Stimulated activated CD8-positive, alpha-beta memory T cell treated with anti-CD3 and anti-CD28 coated beads, Interleukin-12 subunit alpha, Interleukin-12 subunit beta, amount 100 ng/mL, for 1 hour (primary cell): ENCODE data around the gene N4BP3.

ENCODE experiments used
- DNase-seq: peaks from one replicate; pipeline ENCODE4 v3.0.0-alpha.2; 2020; ENCODE audit warnings: low read depth

Gene N4BP3

DNA sequence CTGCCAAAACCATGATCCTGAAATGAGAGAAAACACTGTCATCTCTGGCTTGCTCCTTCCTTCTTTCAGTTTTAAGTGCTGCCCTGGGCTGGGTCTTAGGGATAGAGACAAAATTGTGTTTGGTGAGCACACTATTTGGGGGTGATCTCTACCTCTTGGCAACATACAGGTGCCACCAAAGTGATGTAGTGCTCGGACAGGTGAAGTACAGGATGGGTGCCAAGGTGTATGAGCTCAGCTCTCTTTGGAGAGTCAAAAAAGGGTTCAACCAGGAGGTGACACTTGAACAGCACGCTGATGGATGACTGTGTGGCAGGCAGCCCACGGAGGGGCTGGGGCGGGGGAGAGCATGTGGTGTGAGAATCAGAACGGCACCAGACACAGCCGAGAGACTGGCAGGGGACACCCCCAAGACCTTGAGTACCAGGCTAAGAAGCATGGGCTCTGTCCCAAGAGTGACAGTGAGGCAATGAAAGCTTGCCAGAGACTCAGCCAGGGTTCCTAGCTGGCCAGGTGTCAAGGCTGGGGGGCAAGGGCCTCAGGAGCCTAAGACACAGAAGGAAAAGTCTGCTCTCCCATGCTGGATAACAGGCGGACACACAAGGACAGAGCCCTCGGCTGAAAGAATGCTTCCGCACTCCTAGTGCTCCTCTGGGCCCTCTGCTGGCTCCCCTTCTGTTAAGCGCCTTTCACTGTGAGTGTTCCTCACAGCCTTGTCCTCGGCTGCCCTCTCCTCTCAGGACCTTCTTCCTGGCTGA is 37.8 kb downstream of the N4BP3 start:
- no peak for DNase-seq

DNA sequence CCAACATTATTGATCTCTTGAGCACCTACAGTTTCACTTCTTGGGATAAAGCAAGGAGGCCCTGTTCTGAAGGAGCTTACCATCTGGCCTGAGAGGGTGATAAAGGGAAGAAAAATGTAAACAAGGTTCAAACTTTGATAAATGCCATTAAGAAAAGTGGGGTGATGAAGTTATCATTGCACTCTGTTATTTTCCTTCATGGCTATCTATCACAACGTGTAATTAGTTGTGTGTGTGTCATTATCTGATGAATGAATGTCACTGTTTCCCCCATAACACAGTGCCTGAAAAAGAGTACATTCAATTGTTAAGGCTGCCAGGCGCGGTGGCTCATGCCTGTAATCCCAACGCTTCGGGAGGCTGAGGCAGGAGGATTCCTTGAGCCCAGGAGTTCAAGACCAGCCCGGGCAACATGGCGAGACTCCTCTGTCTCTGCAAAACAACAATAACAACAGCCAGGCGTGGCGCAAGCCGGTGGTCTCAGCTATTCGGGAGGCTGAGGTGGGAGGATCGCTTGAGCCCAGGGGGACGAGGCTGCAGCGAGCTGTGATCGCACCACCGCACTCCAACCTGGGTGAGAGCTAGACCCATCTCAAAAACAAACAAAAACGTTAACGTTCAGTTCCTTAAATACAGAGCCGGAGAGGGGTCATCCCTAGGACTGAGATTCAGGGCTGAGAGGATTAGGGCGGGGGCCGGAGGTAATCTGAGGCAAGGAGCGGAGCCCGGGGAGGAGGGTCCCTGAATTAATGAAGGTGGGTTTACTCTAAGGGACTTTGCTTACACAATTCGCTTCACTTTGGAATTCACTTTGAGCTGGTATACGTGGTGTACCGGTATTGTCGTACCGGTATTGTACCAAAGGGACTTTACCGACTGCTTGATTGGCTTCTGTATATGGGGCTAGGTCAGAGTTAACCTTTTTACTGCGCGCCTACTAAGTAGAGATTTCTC is 39.4 kb downstream of the N4BP3 start:
- DNase-seq: no peak

DNA sequence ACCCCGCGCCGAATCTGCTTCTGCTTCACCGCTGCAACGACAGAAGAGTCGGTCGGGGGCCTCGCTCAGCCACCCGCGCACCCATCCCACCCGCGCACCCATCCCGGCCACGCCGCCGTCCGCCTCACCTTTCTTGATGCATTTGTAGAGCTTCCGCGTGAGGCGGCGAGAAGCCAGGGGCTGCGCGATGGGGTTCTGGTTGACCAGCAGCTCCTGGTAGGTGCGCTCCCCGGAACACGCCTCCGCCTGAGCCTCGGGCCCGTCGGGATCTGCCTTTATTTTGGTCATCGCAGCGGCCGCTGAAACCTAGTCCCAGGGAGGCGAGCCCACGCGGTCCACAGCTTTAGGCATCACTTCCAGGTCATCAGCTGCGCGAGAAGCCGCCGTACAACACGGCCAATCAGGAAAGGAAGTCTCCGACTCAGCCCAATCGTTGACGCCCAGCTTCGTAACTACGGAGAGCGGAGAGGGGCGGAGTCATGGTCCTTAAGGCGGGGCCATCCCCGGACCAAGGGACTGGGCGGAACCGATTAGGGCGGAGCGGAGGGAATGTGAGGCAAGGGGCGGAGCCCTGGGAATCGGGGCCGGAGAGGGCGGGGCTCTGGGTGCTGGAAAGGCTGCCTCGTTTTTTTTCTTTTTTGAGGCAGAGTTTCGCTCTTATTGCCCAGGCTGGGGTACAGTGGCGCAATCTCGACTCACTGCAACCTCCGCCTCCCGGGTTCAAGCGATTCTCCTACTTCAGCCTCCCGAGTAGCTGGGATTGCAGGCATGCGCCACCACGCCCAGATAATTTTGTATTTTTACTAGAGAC is 40.4 kb downstream of the N4BP3 start, which contains the start of gene NHP2:
Gene NHP2, minus strand, starts transcription at position 356 of the 811 bp plus-strand sequence. Its CDS starts 68 bp downstream, at position 288.
- DNase-seq: peak; percentile 97

DNA sequence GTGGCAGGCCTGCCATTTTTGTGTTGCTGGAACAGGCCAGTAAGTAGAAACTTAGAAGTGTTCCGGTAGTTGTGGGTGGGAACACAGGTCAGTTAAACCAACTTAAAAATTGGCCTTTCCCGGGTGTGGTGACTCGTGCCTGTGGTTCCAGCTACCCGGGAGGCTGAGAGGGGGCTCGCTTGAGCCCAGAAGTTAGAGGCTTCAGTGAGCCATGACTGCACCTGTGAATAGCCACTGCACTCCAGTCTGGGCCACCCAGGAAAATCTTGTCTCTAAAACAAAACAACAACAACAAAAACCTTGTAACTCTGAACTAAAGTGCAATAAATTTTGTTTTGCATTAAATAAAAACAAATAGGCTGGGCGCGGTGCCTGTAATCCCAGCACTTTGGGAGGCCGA is 41.7 kb downstream of the N4BP3 start:
- DNase-seq: no peak

DNA sequence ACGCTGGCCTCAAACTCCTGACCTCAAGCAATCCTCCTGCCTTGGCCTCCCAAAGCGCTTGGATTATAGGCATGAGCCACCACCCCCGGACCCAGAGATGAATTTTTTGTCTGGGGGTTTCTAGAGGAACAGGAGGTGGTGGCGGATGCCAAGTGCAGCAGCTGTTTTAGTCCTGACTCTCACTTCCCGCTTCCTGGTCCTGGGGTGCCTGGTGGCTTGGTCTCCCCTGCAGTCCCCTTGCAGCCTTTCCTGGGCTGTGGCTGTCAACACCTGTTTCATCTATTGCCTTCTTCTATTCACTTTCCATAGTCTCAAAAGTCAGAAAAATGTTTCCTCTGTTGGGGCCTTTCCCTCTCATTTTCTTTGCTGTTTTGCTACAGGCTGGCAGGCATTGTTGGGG is 46.8 kb downstream of the N4BP3 start:
- no peak for DNase-seq

DNA sequence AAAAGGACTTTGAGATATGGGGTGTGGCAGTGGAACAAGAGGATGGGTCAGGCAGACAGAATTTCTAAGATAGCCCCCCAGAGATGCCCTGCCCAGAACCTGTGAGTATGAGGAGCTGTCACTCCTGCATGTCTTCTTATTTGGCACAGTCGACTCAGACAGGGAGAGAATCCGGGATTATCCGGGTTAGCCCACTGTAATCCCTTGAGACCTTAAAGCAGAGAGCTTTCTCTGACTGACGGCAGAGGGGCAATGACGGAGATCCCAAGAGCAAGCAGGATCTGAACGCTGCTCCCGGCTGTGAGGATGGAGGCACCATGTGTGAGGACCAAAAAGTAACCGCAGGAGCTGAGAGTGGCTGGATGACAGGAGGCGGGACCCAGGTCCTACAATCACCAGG is 49.1 kb downstream of the N4BP3 start:
- DNase-seq: no peak

DNA sequence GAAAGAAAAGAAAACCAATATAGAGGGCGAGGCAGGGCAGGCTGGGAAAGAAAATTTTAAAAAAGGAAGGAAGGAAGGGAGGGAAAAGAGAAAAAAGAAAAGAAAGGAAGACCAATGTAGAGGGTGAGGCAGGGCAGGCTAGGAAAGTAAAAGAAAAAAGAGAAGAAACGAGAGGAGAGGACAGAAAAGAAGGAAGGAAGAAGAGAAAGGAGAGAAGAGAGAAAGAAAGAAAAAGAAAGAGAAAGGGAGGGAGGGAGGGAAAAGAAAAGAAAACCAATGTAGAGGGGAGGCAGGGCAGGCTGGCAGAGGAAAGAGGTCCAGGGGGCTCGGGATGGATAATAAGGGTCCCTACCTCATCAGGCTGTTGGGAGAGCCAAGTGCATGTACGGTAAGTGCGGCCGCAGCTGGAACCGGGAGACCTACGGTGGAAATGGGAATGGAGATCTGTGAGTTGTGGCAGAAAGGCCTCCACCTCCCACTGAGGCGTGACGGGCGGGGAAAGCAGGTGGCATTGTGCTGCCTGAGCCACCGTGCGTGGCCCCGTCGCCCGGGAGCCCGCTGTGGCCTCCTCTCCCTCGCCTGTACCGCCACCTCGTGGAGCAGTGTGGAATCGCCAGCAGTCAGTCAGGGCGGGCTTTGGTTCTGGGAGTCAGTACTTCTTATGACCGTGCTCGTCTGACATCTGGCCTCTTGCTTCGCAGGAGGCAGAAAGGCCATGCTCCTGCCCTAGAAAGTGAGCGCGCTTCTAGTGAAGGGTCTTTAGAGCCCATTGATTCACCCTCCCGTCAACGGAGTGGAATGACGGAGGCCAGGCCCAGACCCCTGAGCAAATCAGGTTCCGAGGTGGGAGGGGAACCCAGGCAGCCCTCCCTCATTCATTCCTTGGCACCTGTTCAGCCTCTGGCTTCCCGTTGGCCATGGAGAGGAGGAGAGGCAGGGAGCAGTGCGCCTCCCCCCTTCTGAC is 50.7 kb downstream of the N4BP3 start:
- DNase-seq: peak; percentile 89

DNA sequence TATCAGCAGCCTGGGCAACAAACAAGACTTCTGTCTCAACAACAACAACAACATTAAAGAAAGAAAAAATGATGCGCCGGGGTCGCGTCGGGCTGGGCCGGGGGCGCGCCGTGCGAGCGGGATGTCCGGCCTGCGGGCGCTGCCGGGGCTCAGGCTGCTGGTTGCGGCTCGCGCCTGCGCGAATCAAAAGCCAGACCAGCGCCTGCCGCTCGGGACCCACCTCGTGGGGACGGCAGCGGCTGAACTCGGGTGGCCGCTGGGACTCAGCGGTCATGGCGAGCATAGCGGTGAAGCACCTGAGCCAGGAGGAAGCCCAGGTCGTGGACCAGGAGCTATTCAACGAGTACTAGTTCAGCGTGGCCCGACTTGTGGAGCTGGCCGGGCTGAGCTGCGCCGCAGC is 52.2 kb downstream of the N4BP3 start:
- DNase-seq: no peak

DNA sequence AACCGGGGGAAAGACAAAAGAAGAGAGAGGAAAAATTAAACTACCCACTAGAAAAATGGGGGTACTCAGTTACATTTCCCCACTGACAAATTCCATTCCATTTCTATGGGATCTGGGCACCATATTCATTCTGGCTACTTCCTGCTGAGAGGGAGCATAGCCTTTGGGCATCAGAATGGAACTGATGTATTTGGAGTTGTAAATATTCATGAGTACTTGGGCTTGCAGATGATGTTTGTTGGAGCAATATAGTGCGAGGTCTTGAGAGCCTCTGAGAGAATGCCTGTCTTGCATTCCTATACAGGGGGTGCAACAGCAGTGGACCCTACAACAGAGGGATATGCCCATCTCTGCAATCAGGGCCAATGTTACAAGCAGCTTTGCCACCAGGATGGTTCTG is 57.1 kb downstream of the N4BP3 start:
- DNase-seq: no peak

DNA sequence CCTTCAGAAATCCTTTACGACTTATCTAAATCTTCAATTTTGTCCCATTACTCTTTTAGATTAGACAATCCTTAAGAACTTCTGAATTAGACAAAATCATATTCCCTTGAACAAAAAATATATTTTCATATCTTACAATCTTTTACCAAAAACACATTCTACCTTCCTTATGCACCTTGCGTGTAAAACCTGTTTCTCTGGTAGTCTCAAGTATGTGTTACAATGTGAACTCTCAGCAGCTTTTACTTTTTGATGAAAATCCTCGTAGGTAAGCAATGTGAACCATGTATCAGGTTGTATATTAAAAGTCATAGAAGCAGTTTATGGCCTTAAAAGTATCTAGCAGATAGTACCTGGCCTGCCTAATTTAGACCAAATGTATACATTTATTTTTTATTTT is 61.1 kb downstream of the N4BP3 start:
- no peak for DNase-seq
